ENCODE data around the gene SOS1.
"Not testable (repeated sequence)": the region's sequence is repeated elsewhere in the genome, so short reads cannot be mapped to it uniquely, and the experiment has no call there.

The SOS1 gene

DNA sequence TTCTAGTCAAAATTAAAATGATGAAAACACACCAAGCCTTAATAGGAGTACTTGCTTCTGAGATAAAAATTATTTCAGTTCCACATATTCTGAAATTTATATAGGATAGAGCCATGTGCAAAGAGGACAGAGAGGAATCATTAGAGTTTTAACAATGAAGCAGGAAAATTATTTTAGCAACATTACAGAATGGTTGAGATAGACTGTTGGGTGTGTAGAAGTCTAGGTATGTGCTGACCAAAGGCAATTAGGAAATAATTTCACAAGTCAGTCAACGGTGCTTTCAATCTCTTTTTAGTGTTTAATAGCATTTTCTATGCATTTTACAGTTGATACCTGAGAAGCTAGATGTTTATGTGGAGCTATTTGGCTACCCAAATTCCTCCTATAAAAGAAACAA lies 25.2 kb downstream of the SOS1 start:
- FAIRE-seq, result no peak

DNA sequence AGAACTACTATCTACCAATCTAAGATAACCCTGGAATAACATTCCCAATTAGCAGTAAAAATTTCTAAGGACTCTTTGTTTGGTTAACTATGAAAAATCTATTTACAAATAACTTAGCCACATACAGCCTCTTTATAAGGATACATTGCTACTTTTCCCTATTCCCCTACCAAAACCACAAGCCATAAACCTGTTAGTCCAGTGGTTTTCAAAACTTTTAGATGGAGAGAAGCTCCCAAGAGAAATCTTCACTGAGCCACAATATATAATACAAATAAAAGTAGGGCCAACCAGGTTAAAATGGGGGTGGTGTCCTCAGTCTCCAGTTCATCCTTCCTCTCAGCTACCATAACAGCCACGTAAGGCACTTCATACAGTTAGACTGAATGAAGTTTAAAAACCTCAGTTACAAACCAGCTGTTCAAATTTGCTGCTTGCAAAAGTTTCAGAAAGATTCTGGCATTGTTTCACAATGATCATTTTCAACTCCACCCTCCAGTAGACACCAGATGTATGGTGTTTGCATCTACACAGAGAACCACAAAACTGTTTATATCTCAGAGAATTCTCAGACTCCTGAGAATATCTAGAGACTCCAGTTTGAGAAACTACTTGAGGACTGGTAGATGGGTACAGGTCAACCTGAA lies 26.0 kb downstream of the SOS1 start:
- FAIRE-seq, result no peak

DNA sequence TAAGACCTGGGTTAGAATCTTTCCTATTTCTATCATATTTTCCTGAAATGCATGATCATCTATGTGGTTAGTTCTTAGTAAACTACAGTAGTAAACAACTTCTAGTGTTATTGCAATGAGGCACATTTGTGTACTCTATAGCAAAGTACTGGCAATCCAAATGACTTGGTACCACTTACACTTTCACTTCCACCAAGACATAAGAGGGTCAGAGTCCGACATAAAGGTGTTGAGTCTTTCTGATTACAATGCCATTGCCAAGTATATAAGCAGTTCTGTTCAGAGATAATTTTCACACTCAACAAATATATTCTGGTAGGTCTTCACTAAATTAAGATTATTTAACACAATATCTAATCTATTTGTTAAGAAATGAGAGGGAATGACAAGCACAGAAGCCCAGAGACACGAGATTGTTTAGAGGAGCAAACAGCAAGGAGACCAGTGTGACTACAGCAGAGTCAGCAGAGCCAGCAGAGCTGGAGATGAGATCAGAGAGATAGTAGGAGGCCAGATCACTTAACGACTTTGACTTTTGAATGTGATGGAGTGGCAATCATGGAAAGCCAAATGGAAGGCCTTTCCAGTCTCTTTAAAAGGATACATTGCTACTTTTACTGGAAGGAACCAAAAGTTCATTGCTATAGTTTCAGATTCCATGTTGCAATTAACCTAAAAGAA lies 27.5 kb downstream of the SOS1 start:
- no peak for FAIRE-seq

DNA sequence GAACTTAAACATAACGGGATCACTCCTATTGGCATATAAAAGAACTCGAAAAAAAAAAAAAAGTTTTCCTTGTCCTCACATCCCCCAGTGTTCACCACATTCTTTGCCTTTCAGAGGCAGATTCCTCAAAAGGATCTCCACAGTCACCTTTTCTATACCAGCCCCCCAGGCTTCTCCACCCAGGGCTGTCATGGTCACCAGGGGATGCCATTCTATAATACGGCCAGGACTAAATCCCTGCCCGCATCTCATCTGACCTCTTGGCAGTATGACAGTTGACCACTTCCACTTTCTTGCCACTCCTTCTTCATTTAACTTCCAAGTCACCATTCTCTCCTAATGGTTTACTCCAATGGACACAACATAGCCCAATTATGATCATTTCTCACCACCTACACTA lies 29.3 kb downstream of the SOS1 start:
- no peak for FAIRE-seq

DNA sequence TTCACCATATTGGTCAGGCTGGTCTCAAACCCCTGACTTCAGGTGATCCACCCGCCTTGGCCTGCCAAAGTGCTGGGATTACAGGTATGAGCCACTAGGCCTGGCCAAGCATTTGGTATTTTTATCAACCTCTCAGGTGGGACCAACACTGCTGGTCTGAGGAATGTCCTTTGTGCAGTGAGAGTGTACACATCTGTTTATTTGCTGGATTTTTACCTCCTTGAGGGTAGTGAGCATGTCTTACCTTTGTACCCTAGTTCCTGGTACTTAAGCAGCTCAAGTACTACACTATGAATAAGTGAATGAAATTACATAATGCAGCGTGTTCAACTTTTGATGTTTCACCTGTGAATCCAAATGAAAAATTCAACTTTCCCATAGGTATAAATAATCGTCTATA lies 29.8 kb downstream of the SOS1 start:
- no peak for FAIRE-seq

DNA sequence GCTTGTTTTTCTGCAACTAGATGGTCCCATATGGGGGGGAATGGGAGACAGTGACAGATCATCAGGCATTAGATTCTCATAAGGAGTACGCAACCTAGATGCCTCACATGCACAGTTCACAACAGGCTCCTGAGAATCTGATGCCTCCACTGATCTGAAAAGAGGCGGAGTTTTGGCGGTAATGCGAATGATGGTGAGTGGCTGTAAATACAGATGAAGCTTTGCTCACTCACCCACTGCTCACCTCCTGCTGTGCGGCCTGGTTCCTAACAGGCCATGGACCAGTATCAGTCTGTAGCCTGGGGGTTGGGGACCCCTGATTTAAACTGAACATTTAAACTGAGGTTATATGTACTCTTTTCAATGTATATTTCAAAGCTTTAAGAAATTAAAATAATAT lies 40.7 kb downstream of the SOS1 start:
- no peak for FAIRE-seq

DNA sequence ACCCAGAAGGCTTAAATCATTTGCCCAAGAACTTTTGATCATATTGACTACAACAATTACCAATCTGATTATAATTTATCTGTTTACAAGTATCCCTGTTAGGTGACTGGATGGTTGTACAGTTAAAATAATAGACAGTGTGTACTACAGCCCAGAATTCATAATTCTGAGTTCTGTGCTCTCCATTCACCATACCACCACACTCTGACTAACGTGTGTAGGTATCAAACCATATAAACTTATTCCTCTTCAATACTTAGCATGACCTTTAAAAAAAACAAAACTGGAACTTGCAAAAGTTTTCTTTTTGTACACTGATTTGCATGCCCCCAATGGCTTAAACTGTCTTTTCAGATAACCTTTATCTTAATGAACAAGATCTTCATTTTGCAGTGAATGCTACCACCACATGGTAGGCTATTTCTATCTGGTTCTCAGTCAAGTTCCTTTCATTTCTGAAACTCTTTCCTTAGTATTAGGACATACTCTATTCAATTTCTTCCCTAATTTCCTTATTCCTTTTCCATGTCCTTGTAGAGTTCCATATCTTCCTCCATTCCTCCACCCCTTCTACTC lies 50.9 kb downstream of the SOS1 start:
- no peak for FAIRE-seq

DNA sequence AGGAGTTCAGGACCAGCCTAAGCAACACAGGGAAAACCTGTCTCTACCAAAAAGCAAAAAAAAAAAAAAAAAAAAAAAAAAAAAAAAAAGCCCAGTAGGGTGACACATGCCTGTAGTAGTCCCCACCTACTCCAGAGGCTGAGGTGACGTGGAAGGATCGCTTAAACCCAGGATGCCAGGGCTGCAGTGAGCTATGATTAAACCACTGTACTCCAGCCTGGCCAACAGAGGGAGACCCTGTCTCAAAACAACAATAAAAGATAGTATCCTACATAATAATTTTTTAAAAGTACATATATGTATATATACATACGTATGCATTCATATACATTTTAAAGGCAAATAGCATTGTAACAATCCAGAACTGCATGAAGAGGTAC lies 51.7 kb downstream of the SOS1 start:
- no peak for FAIRE-seq

DNA sequence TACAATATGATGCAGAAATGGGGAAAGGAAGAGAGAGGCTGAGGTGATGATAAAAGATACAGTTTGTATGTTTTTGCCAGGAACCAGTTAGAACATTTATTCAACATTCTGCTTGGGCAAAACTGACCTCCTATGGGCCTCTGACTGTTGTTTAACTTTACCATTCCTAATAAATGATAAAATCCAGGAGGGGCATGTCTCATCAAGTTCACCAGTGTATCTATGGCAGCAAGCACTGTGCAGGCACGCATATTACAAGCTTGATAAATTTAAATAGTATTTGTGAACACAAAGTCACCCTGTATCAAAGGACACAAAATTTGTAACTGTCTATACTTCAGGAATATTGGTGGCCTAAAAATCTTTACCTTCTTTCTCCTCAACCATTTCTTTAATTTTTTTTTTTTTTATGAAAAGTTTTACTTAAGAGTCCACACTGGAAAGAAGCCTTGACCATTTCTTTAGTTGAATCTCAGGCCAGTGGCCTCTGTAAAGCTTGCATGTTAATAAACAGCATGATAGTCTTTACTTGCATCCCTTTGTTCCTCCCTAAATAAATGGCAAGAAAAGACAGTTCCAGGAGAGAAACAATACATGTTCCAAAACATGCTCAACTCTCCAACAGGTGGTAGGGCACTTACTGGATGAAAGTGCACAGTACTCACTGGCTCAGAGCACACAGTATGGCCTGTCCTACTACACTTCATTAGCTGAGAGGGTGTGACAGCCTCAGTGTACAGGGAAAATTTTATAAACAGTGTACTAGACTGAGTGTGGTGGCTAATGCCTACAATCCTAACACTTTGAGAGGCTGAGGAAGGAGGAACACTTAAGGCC lies 52.3 kb downstream of the SOS1 start:
- FAIRE-seq, result no peak

DNA sequence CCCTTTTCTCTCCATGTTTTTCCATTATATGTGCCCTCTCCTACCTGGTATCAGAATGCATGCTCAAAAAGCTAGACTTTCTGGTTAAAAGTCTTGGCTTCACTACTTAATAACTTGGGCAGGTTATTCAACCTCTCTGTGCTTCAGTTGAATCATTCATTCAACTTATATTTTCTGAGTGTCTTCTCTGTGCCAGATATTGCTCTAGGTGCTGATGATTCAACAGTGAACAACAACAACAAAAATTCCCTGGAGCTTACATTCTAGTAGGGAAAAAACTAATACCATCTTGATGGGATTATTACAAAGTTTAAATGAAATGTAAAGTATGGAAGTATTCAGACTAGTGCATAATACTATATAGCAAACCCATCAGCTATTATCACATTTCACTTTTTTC lies 55.2 kb downstream of the SOS1 start:
- FAIRE-seq, result no peak

DNA sequence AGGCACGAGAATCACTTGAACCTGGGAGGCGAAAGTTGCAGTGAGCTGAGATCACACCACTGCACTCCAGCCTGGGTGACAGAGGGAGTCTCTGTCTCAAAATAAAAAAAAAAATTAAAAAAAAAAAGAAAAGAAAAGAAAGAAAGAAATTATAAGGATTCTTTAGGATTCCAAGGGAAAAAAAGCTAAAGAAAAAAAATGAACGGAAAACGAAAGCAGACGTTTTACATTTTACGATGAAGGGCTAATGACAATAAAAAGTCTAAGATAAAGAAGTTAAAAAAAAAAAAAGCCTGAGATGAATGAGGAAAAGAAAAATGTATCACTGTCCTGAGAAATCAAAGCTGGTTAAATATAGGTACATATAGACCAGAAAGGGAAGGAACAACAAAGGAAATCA lies 58.5 kb downstream of the SOS1 start:
- FAIRE-seq, result no peak

DNA sequence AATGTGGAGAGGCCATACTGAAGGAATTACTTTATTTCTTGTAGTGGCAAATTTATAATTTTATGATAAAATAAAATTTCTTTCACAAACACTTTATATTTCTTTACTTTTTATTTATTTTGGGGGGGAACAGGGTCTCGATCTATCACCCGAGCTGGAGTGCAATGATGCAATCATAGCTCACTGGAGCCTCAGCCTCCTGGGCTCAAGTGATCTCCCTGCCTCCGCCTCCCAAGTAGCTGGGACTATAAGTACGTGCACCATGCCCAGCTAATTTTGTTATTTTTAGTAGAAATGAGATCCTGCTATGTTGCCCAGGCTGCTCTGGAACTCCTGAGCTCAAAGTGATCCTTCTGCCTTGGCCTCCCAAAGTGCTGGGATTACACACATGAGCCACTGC lies 59.6 kb downstream of the SOS1 start:
- FAIRE-seq, result no peak

DNA sequence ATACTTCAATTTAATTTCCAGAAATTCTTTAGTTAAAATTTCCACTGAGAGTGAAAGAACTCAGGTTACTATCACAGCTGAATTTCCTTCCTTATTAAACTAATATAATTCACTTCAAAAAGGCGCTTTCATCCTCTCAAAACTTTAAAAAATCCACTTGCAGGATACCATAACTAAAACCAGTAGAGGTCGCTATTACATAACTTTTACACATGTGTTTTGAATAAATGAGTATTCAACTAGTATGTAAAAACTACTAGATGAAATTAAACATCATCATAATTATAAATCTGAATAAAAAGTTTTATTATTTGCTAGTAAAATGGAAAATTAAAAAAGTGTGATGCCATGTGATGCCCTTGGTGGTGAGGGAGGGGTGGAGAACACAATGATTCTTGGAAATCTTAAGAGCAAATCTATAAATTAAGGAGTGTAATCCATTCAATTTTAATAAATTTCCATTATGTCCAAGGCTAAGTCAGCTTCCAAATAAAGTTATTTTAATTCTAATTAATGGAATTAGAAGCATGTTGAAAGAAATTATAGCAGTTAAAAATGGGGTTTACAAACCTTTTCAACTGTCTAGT lies 61.4 kb downstream of the SOS1 start:
- FAIRE-seq, result peak; percentile 99

DNA sequence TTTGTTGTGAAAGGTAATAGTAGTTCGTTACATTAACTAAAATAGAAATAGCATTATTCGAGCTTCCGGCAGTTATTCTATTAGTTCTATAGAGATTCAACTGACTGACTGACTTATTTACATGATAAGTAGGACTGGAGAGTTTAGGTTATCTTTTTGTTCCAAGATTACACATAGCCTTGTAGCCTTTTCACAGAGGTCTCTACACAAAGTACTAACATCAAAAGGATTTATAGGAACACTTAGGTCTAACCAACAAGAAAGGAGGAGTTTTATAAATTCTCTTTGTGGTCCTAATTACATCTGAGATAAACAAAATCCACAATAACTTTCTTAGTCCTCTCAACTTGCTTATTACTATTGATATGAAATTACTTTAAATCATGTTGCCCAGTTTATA lies 62.8 kb downstream of the SOS1 start:
- FAIRE-seq, result no peak

DNA sequence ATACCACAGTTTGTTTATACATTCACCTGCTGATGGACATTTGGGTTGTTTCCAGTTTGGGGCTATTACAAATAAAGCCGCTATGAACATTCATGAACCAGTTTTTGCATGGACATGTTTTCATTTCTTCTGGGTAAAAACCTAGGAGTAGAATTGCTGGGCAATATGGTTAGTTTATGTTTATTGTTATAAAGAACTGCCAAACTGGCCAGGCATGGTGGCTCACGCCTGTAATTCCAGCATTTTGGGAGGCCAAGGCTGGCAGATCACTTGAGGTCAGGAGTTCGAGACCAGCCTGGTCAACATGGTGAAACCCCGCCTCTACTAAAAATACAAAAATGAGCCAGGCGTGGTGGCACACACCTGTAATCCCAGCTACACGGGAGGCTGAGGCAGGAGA lies 68.2 kb downstream of the SOS1 start:
- FAIRE-seq, result not testable (repeated sequence)

DNA sequence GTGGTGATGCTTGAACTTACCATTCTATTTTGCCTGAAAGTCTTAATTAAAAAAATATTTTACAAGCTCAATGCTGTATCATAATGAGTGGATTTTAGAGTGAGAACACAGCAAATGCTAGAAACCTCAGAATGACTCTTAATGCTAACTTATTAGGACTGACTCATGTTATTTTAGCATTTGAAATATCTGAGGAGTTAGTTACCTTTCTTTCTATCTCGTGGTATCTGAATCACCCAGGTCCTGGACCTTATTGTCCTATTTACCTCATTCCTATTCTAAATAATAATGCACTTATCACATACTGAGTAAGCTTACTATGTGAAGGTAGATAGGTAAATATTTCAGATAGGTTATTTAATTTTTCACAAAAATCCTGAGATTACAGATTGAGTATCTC lies 70.7 kb downstream of the SOS1 start:
- FAIRE-seq, result no peak

DNA sequence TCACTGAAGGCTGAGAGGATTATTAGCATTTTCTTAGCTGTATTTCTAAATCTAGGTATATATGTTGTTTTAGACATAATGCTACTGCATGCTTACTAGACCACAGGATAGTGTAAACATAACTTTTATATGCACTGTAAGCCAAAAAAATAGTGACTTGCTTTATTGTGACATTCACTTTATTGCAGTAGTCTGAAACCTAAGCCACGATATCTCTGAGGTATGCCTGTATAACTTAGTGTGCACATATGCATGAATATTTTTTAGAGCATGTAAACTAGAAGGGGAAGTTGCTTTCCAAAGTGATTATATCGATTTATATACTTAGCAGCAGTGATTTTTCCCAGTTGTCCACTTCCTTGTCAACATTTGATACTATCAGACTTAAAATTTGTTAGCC lies 81.8 kb downstream of the SOS1 start:
- FAIRE-seq, result no peak

DNA sequence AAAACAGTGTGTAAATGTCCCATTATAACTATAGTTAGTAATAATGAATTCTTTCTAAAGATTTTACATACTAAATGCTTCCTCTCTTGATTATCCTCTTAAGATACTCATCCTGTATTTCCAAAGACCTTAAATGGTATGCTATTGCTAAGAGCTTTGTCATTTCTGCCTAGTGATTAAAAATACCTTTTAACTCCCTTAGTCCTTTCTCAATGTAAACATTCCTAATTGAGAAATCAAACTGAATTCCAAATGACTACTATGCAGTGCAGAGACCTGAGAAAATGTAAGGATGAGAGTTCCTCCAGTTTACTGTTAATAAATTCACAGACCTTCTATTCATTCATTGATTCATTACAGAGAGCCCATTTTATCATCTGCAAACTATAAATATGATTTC lies 86.9 kb downstream of the SOS1 start:
- no peak for FAIRE-seq

DNA sequence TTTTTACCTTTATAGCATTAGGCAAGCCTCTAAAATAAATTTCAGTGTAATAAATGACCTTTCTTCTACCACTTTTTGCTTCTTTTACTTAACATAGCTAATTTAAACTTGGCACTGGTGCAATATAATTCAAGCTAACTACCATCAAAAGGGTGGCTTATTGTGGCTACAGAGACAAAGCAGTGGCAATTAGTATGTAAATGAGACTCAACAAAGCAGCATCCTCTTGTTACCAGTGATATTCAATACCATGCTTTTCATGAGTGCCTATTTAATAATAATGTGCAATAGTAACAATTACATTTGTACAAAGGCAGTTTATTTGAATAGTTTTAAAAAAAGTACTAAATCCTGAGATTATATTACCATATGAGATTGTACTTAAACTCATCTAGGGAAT lies 93.4 kb downstream of the SOS1 start:
- no peak for FAIRE-seq

DNA sequence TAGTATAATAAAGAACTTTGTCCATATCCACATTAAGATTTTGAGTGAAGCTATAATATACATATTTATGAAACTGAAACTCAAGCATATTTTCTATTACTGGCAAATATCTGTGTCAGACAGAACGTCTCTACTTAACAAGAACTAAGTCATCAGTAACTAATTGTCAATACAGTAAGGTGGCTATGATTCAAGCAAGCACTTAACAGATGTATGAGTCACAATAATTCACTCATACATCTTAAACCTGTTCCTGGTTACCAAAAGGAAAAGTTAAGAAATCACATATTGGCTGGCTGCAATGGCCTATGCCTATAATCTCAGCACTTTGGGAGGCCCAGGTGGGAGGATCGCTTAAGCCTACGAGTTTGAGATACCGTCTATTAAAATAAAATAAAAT lies 96.0 kb downstream of the SOS1 start:
- no peak for FAIRE-seq

DNA sequence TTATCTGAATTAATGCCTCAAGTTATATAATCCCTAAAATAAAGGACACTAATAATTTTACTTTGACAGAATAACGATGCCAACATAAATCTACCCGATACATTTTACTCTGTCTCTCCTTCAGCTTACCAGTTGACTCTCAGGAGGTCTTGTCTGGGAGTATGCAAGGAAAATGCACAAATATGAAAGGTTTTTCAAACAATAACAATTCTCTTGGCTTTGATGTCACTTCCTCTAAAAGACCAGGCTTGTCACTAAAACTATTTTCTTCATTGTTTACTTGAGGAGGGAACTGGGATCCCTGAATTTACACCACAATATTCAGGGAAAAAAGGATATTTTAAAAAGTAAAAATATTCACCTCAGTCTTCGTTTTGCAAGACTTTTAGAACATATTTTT lies 97.2 kb downstream of the SOS1 start:
- FAIRE-seq, result no peak

DNA sequence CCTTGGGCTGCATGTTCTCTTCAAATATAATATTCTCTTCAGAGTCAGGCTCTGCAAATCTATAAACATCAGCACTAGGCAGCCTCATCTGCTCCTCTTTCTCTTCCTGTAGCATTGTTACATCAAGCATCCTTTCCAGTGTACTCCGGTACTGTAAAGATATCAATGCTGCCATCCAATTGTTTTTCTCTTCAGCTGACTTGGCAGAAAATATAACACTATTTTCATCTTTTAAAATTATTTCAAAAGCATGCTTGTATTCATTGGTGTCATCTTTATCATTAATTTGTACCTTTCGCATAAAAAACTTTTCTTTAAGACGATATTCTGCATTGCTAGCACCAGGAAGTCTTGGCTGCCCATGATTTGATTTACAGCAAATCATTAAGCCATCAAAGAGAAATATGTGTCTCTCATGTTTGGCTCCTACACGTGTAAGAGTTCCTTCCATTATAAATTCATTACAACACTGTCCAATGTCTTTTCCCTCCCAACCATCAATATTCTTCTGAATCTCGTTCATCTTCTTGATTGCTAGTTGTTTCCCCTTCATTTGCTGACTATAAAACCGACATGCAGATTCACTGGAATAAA lies 98.1 kb downstream of the SOS1 start:
- no peak for FAIRE-seq

DNA sequence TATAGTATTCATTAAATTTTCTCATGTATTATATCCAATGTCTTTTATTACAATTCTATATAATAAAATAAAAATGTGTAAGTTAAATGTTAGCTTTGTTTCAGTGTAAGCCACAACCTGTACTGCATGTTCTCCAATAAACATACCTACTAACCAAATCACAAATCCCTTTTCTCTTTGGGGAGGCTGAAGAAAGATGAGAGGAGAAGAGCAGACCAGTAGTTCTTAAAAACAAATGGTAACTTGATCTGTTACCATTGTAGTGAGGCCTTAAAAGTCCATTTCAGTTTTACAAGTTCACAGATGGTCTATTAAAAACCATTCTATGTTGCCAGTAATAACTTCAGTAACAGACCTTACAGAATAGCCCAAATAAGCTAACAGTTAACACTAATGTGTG lies 100.5 kb downstream of the SOS1 start:
- no peak for FAIRE-seq
